Parietal lobe (tissue), 1 donor: ENCODE results near the gene PTGR1. TPM values are rescaled to one million over a fixed set of nuclear protein-coding genes. Genes with fewer than 3 reads are reported as not detected.

ENCODE experiments used
- total RNA-seq: library from RNA; depleted of rRNA; stranded (reverse); fragments of >200 nt; gene quantifications from one replicate; pipeline ENCODE4 v1.2.3, GENCODE V29; 2014

PTGR1 gene
- total RNA-seq: 7.5 TPM

GRCh38 chr9:111599092-111599954 is at the start of gene PTGR1:
PTGR1 (minus strand) TSS chr9:111599647; CDS start chr9:111597422, 2,225 bp downstream.

GRCh38 chr9:111631214-111631971 is 31.9 kb upstream of the PTGR1 start, which contains the start of gene DNAJC25:
DNAJC25 (plus strand) TSS chr9:111631334; CDS start chr9:111631408, 74 bp downstream.

DNA sequence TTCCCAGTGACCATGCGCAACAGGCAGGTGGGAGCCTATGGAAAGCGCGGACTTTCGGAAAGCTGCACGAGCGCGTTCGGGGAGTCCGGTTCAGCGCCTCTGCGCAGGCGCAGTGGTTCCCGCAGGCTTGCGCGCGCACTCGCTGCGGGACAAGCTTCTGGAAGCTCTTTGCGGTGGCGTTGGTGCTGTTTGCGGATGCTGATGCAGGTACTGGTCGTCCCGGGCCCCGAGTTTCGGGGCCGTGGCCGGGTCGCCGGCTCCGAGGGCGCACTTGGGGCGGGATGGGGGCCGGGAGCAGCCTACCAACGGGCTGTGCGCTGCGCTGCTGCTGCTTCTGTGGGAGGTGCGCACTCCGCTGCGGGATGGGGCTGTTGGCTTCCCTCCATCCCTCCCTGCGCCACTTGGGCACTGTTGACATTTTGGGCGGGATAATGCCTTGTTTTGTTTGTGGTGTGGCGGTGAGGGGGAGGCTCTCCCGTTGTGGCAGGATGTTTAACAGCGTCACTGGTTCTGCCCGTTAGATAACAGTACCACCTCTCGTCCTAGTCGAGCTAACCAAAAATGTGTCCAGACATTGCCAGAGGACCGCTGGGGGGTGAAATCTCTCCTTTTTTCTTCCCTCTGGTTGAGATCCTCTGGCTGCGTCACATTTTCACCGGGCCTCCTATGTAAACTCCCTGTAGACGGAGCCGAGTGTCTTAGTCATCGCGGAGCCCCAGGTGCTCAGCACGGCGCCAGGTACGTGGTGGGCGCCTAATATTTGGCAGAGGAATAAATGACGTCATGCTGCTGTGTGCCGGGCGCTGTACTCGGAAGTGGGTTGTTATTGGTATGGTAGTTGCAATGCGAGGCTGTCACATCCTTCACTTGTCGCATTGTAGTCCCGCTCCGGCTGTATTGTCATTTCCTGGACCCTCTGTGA is 74.1 kb downstream of the PTGR1 start, which contains the start of gene ZNF483:
Gene ZNF483 (plus strand): TSS at position 124 of the 922 bp plus-strand sequence. CDS start 2,217 bp downstream, outside the sequence.

Other genes with a start within 250 kb of the PTGR1 start
- gene ECPAS, start 115.3 kb downstream of the PTGR1 start, total RNA-seq: 122 TPM
- gene ZNF483, start 74.5 kb downstream of the PTGR1 start, total RNA-seq: 45.7 TPM
- gene DNAJC25, start 31.7 kb upstream of the PTGR1 start, total RNA-seq: 5.3 TPM
- gene GNG10, start 62.0 kb upstream of the PTGR1 start, total RNA-seq: 24.1 TPM
- gene SHOC1, start 195.3 kb upstream of the PTGR1 start, total RNA-seq: not detected